NB4 (cell line): Measurements from ENCODE around the gene EMILIN1.

ENCODE experiments used
- CTCF ChIP-seq: IDR thresholded peaks from one replicate; pipeline ENCODE4 v1.5.1; 2012; ENCODE audit warnings: low read depth, low read length
- POLR2A ChIP-seq: IDR thresholded peaks from 2 replicates; pipeline ENCODE4 v1.6.1; 2011; ENCODE audit warnings: mild to moderate bottlenecking; ENCODE audit not compliant: insufficient read length; ENCODE audit errors: extremely low read depth

- TF ChIP-seq CTCF = no peak
- TF ChIP-seq POLR2A = no peak
Observed at GRCh38 chr2:27130396-27130795, 52.0 kb downstream of the EMILIN1 start.
